ENCODE results near the gene CDX2.

CDX2 gene

DNA sequence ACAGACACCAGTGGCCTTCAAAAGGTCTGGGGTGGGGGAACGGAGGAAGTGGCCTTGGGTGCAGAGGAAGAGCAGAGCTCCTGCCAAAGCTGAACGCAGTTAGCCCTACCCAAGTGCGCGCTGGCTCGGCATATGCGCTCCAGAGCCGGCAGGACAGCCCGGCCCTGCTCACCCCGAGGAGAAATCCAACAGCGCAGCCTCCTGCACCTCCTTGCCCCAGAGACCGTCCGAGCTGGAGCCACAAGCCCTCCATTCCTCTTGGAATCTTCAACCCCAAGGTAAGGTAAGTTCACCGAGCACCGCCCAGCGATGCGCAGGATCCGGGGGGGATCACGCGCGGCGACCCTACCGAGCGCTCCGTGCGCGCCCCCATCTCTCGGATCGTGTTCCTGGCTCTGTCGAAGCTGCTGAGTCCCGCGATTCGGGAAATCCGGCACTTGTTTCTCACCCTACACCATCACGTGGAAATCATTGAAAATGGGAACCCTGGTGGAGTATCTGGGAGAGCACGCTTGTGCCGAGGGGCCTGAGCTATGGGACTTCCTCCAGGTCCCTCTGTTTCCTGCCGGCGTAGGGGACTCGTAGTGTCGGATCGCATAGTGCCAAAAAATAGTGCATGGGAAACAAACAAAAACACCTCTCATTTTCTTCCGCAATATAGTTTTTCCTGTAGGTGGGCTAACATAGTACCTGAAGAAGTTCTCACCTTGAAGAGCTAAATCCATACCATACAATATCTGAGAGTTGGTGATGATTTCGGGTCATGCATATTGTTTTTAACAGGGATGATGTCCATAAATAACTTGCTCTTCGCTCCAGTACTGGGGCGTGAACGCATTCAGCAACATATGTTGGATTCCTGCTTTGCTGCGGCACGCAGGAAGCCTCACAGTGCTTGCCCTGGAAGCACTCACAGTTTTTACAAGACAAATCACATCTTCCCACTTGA lies 40.0 kb downstream of the CDX2 start:
- DNase-seq (ENCODE audit: low read depth): no peak

DNA sequence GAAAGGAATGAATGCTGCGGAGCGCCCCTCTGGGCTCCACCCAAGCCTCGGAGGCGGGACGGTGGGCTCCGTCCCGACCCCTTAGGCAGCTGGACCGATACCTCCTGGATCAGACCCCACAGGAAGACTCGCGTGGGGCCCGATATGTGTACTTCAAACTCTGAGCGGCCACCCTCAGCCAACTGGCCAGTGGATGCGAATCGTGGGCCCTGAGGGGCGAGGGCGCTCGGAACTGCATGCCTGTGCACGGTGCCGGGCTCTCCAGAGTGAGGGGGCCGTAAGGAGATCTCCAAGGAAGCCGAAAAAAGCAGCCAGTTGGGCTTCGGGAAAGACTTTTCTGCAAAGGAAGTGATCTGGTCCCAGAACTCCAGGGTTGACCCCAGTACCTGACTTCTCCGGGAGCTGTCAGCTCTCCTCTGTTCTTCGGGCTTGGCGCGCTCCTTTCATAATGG lies 40.7 kb downstream of the CDX2 start:
- no peak for DNase-seq (ENCODE audit: low read depth)

DNA sequence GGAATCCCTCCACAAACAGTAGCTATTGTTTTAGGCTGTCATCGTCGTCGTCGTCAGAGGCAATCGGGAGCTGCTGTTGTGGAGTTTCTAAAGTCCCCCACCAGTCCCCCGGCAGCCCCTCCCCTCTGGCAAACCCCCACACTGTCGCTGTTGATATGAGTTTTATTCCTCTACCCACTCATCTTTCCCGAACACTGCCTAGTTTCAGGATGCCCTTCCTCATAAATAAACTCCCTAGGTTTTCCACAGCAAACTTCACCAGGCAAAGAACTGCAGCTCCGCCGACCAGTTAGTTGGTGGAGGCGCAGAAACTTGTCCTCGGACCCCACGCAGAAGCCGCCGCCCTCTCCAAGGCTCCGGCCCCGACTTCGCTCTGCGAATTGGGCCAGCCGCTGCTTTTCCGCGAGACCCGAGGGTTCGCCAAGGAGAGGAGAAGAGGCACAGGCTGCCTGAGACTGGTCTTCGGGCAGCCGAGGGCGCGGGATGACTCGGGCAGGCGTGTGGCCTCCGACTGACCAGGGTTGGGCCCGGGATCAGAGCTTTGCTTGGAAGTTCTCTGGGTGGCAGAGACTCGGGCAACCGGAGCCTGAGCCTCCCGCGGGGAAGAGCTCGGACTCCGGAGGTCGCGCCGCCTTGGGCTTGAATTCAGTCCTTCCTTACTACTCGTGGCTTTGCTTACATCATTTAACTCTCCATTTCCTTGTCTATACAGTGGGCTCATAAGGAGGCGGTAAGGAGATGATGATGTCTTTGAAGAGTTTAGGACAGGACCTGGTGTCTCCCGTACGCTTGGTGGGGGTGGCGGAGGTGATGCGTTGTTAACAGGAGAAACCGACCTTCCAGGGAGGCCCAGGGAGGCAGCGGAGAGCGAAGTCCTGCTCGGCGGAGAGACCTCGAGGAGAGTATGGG lies 41.4 kb downstream of the CDX2 start:
- DNase-seq (ENCODE audit: low read depth): no peak

DNA sequence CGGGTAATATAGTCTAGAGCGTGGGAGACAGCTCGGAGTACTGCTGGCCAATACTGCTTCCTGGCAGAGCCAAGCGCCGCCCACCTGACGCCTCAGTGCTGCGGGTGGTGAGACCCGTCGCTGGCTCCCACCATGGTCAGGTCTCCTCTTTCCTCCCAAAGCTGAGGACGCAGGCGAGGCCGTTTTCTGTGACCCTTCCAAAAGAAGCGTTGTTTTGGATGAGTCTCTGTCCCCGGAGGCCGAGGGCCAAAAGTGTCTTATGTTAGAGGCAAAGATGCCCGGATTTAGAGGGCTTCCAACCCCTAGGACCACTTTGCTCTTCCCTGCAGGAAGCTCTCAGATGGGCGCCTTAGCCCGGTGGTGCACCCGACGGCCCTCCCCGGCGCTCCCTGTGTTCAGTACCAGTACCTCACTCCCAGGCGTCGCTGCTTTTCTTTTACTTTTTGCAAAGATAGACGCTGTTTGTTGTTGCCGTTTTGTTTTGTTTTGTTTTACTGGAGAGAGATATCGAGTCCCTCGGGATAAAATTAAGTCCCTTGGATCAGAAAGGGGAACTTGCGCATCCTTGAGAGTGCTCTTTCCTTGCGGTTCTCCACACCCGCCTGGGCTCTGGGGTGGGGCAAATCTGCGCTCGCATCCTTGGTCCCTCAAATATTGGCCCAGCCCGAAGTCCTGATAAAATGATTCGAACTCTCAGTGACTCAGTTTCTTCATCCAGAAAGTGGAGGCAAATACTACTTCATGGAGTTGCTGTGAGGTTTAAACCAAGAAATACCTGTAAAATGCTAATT lies 42.3 kb downstream of the CDX2 start:
- DNase-seq (ENCODE audit: low read depth): no peak

DNA sequence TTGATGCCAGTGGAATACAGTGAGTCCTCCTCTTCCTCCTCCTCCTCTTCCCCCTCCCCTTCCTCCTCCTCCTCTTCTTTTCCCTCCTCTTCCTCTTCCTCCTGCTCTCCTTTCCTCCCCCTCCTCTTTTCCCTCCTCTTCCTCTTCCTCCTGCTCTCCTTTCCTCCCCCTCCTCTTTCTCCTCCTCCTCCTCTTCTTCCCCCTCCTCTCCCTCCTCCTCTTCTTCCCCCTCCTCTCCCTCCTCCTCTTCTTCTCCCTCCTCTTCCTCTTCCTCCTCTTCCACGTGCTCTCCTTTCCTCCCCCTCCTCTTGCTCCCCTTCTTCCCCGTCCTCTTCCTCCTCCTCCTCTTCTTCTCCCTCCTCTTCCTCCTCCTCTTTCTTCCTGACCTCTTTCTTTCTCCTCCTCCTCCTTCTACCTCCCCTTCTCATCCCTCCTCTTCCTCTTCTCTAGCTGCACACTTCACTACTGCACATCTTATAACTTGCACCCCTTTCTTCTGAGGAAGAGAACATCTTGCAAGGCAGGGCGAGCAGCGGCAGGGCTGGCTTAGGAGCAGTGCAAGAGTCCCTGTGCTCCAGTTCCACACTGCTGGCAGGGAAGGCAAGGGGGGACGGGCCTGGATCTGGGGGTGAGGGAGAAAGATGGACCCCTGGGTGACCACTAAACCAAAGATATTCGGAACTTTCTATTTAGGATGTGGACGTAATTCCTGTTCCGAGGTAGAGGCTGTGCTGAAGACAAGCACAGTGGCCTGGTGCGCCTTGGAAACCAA lies 43.7 kb downstream of the CDX2 start:
- no peak for DNase-seq (ENCODE audit: low read depth)

DNA sequence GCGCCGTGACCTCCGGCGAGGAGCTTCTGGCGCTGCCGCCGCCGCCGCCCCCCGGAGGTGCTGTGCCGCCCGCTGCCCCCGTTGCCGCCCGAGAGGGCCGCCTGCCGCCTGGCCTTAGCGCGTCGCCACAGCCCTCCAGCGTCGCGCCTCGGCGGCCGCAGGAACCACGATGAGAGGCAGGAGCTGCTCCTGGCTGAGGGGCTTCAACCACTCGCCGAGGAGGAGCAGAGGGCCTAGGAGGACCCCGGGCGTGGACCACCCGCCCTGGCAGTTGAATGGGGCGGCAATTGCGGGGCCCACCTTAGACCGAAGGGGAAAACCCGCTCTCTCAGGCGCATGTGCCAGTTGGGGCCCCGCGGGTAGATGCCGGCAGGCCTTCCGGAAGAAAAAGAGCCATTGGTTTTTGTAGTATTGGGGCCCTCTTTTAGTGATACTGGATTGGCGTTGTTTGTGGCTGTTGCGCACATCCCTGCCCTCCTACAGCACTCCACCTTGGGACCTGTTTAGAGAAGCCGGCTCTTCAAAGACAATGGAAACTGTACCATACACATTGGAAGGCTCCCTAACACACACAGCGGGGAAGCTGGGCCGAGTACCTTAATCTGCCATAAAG lies 44.5 kb downstream of the CDX2 start:
- DNase-seq (ENCODE audit: low read depth): no peak

DNA sequence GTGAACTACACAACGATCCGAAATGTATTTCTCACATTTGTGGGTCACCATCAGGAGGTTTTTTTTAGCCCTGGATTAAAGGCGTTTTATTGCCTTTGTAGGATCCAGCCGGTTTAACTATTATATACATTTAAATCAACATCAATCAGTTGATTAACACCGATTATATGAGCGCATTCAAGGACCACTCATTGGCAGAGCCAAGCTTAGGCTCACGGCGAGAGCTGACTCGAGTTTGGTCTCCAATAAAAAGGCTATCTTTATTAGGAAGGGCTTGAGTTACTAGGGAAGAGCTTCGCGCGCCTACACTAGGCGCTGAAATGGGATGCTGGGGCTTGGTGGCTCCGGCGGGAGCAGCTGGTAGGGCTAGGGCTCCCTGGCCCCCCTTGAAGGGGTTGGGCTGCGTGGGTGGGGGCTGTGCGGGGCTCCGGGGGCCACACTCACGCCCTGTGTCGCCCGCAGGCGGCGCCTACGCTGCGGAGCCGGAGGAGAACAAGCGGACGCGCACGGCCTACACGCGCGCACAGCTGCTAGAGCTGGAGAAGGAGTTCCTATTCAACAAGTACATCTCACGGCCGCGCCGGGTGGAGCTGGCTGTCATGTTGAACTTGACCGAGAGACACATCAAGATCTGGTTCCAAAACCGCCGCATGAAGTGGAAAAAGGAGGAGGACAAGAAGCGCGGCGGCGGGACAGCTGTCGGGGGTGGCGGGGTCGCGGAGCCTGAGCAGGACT lies 45.2 kb downstream of the CDX2 start:
- DNase-seq (ENCODE audit: low read depth): no peak

DNA sequence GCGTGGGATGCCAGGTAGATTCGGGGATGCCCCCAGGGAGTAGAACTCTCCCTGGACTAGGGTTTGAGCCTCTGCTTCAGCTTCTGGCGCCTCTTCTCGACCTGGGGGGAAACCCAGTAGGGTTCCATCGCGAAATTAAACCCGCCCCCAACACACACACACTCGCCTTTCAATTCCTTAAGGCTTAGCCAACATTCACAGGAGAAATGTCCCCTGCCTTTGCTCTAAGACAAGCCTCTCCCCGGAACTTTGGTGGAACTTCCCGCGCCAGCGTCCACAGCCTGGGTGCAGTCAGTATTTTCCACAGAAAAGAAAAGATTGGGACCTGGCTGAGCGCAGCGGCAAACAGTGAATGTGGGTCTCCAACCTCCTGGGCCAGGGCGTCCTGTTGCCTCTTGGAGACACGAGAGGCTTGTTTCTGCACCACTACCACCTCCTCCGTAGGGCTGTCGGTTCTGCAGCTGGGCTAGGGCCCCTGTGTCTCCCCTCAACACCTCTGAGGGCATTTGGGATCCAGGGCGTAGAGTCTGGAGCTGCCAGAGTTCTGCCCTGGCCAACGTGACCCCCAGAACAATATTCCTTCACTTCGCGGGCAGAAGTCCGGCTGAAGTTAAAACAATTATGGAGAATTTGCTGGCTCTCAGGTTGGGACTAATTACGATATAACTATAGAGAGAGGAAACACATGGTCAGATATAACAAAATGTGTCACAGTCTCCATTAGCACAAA lies 46.1 kb downstream of the CDX2 start:
- no peak for DNase-seq (ENCODE audit: low read depth)

DNA sequence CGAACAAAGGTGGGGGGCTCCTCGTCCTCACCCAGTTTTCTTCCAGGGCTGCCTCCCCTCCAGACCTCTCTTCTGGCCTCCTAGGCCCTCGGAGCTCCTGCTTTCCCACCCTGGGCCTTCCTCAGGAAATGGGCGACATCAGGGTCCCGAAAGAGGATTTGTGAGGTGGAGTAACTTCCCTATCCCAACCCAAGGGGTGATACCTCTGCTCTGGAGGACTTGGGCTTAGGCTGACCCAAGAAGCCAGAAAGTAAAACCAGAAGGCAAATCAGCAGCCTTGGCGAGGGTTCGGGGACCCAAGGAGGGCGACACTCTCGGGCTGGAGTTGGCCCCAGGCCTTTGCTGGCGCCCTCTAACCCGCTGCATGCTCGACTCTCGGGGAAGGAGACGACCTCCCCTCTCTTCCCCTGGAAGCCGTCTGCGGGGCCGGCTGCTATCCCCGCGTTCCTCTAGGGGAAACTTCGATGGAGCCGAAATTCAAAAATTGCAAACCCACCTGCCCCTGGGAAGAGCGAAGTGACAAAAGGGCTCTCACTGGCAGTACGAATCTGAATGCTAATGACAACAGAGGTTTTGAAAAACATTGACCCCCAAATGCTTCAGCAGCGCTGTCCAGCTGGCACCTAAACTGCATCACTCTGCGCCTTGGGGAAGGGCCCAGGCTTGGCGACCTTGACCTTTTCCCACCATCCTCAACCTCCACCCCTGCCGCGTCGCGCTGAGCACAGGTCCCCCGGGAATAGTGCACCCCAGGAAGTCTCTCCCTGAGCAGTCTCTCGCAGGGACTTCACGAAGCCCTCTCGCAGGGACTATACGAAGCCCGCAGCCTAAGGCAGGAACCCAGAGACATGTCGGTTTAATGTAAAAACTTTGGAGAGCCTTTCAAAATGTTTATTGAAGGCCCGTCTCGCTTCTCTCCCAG lies 46.9 kb downstream of the CDX2 start:
- no peak for DNase-seq (ENCODE audit: low read depth)

DNA sequence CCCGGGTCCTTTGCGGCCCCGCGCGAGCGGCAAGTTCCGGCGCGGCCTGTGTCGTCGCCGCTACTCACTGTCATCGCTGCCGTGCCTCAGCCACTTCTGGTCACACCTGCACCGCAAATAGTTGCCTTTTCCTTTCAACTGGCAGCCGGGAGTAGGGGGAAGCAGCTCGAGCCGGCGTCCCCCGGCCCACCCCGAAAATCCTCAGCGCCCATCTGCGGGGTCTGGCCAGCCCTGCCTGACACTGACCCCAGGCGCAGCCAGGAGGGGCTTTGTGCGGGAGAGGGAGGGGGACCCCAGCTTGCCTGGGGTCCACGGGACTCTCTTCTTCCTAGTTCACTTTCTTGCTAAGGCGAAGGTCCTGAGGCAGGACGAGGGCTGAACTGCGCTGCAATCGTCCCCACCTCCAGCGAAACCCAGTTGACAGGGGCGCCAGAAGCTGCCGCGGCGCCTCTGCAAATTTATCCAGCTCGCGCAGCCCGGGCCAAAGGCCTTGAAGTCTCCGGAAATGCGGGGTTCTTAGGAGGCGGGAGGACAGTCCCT lies 47.6 kb downstream of the CDX2 start:
- no peak for DNase-seq (ENCODE audit: low read depth)

DNA sequence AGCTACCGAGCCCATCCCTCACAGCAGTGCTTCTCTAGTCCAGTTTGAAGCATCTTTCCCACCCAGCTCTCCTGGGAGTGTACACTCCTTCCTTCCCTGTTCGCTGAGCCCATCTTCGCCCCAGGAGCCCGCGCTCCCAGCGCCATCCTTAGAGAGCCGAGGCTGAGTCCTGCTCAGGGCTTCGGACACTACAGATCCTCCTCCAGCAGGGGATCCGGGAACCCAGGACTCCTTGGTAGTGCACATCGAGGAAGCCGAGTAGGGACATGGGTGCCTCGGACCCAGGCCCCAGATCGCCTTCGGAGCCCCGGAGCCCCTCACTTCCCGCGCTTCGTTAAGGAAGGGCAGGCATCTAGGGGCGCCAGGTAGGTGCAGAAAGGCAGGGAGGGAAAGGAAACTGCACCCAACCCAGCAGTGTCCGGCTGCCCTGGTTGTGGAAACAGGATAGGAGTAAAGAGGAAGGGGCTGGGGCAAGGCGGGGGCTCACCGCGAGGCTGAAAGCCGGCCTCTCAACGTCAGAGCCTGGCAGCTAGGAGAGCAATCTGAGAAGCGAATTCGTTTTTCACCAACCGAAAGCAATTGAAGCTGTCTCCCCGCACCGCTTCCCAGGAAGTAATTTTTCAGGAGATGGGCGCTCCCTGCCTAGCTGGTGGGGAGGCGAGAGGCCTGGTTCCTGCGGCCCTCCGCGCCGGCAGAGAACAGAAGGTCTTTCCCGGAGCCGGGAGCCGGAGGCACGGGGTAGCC lies 48.3 kb downstream of the CDX2 start:
- DNase-seq (ENCODE audit: low read depth): no peak

DNA sequence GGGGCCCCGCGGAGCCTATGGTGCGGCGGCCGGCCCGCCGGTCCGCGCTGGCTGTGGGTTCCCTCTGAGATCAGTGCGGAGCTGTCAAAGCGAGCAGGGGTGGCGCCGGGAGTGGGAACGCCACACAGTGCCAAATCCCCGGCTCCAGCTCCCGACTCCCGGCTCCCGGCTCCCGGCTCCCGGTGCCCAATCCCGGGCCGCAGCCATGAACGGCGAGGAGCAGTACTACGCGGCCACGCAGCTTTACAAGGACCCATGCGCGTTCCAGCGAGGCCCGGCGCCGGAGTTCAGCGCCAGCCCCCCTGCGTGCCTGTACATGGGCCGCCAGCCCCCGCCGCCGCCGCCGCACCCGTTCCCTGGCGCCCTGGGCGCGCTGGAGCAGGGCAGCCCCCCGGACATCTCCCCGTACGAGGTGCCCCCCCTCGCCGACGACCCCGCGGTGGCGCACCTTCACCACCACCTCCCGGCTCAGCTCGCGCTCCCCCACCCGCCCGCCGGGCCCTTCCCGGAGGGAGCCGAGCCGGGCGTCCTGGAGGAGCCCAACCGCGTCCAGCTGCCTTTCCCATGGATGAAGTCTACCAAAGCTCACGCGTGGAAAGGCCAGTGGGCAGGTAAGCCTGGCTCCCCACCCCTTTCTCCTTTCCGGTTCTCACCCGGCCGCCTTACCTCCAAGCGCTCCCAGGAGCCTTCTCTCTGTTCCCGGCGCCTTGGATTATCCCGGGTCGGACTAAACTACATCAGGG lies 49.0 kb downstream of the CDX2 start, which contains the start of gene PDX1:
Gene PDX1, plus strand, starts transcription at position 67 of the 743 bp plus-strand sequence. Its CDS starts 139 bp downstream, at position 206.
- no peak for DNase-seq (ENCODE audit: low read depth)

DNA sequence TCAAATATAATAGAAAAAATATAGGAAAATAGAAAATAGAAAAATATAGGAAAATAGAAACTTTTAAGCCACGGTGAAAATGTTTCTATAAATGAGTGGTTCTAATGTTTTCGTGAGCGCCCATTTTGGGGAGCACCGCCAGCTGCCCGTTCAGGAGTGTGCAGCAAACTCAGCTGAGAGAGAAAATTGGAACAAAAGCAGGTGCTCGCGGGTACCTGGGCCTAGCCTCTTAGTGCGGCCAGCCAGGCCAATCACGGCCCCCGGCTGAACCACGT lies 49.5 kb downstream of the CDX2 start:
- no peak for DNase-seq (ENCODE audit: low read depth)

DNA sequence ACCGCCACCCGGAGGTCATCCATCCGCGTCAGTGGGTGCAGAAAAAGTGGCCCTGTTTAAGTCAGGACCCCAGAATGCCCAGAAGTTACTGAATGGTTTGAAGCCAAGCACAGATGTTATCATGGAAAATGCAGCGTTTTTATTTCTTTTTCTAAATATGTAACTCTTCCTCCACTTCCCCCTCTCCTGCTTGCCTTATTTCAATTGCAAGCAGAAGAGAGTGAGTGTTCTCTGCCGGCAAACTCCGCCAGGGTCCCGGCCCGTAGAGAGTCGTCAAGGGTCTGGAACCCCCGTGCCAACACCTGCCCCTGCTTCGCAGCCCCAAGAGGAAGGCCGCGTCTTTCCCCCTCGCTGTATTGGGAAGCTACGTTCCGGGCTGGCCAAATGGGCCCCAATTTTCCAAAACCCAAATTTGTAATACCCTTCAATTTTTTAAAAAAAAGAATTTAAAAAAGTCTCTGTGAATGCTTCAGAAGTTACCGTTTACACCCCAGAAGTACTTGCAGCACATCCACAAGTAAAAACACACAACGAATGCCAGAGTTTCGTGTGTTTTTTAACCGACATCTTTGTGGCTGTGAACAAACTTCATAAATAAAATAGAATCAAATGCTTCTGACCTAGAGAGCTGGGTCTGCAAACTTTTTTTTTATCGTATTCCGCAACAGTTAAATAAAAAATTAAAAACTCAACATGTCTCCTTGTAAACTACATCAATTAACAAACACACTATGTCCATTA lies 50.0 kb downstream of the CDX2 start:
- no peak for DNase-seq (ENCODE audit: low read depth)

DNA sequence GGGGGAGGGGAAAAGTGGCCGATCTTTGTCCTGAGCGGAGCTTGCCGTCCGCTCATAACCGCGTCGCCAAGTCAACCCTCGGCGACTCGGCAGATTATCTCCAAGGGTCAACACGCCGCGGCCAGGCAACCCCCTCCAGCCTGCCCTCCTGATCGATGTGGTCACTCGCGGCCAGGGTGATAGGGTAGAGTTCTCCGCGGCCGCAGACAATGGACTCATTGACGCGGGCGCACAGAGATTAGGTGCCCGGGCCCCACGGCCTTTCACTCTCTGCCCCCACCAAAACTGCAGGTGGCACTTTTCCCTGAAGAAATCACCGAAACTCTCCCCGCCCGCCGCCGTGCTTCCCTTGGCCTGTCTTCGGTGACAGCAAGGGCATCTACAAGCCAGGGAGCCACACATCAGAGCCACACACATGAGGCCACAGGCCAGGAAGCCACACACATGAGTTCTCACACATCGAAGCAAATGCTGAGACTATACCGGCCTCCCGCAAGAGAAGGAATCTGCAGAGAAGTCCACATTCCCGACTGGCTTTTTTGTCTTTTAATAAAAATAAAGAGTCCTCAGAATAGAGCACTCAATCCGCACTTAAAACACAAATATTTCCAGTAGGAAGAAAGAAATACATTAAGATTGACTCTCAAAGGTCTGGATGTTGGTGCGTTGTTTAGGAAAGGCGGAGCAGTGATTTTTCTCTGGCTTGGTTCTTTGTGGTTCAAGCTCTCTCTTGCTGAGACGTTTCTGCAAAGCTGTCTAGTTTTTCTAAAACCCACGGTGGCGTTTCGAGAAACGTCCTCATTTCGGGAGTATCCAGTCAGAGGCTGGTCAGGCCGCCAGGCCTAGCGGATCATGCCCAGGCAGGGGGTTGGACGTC lies 50.8 kb downstream of the CDX2 start:
- DNase-seq (ENCODE audit: low read depth): no peak
